Stimulated activated CD8-positive, alpha-beta memory T cell treated with anti-CD3 and anti-CD28 coated beads, Interleukin-15, amount 100 ng/mL, for 24 hours (primary cell): ENCODE measurements around the gene LRRC75A.
"Not testable (repeated sequence)": the region's sequence is repeated elsewhere in the genome, so short reads cannot be mapped to it uniquely, and the experiment has no call there.

Experiments used
- DNase-seq: peaks from one replicate; pipeline ENCODE4 v3.0.0-alpha.2; 2020; ENCODE audit warnings: low read depth

The LRRC75A gene

DNA sequence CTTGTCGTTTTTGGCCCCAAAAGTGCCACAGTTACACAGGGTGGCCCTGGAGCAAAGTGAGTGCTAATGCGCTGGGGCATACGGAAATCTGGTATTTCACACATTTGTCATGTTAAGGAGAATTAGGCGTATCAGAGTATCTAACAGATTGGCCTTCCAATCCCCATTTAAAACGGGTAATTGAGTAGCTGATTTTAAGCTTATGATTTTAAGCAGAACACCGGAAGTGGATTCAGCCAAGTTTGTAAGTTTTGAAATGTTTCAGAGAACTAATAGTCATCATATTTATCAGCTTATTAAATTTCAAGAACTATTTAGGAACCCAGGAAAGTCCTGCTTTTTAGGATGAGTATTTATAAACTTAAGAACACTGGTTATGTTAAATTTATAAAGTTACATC lies 19.5 kb downstream of the LRRC75A start:
- no peak for DNase-seq

DNA sequence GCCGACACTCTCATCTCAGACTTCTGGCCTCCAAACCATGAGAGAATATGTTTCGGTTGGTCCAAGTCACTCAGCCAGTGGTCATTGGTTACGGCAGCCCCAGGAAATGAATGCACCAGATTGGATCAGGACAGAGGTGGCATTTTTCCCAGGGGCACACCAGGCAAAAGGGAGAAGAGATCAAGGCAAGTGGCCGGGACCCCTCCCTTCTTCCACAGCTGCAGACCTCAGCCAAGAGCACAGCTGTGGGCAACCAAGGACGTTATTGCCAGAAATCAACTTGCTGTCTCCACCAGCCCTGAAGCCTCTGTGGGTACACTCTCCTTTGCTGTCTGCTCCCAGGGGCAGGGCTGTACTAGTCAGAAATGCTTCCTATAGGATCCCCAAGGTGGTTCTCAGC lies 20.7 kb downstream of the LRRC75A start:
- DNase-seq = no peak

DNA sequence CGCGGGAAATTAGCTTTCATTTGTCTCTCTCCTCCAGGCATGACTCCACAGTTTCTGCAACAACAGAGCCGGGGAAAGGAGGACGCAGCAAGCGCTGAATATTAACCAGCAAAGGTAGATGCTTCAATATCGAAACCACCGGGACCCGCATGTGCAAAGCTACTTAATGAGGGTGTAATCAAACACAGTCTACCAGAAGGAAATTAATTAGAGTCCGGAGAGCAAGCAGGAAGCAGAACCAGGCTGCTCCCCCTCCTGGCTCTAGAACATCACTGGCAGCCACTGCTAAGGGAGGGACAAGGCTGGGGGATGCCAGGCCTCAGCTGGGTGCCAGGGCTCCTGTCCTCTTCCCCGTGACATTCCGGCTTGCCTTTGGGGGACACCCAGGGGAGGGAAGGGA lies 21.7 kb downstream of the LRRC75A start:
- DNase-seq = no peak

DNA sequence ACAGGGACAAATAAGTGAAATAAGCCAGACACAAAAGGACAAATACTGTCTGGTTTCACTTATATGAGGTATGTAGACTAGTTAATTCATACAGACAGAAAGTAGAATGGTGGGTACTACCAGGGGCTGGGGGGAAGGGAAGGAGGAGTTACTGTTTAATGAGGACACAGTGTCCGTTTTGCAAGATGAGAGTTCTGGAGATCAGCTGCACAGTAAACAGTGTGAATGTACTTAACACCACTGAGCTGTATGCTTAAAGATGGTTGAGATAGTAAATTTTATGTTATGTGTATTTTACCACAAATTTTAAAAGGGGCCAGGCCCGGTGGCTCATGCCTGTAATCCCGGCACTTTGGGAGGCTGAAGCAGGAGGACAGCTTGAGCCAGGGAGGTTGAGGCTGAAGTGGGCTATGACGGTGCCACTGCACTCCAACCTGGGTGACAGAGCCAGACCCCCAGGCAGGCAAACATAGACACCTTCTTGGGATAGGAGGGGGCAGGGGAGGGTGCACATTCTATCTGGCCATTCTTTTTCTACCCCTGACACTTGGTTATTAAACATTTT lies 23.5 kb downstream of the LRRC75A start:
- DNase-seq = no peak

DNA sequence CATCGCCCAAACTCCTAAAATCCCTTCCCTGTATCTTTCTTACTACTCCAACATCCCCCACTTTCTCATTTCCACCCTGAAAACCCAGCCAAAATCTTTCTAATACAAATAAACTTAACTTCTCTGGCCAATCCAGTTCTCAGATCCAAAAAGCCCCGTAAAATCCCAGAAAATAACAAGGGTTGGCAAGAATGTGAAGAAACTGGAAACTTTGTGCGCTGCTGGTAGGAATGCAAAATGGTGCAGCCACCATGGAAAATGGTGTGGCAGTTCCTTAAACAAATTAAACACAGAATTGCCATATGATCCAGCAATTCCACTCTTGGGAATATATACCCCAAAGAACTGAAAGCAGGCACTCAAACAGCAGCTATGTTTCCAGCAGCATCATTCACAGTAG lies 24.1 kb downstream of the LRRC75A start:
- DNase-seq = no peak

DNA sequence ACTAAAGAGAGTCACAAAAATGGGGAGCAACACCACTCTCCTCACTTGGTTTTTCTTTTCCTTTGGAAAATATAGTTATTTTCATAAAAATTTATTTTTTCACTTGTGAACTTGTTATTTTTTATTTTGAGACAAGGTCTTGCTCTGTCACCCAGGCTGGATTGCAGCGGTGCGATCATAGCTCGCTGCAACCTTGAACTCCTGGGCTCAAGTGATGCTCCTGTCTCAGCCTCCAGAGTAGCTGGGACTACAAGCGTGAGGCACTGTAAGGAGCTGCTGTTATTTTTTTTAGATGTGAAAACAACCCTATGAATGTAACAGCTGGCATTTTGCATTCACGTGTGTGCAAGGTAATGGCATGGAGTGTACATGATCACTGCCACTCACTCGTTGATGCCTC lies 24.9 kb downstream of the LRRC75A start:
- no peak for DNase-seq

DNA sequence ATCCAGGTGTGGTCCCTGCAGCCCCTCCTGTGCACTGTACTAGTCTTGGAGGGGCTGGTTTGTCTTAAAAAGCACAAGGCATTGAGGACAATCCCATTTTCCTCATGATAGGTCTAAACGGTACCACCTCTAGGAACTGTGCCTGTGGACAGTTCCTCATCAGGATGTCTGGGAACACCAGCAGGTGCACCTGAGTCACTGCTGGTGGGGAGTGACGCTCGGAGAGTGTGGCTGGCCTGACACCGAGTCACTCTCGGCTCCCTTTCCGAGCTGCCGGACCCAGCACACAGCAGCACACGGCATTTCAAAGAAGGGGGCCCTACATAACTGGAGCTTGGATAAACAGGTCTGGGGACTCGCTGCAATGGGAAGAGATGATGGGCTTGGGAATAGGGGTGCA lies 25.6 kb downstream of the LRRC75A start:
- DNase-seq = no peak

DNA sequence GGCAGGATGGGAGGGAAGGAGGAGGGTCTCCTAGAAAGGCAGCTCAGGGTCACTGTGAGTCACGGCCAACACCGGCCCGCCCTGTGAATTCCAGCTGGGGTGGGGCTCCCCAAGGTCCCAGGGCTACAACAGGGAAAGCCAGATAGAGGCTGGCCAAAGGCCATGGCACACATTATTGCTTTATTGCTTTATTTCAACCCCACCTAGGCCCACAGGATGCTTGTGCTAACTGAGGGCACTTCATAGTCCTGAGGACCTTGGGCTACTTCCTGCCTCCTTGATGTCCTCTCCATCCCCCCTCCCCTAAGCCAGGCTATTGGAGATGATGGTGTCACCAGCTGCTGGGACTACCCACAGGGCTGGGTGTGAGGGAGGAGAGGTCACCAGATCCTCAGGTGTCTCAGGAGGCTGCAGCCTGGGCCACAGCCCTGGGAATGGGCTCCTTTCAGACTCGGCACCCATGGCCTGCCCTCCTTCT lies 26.1 kb downstream of the LRRC75A start:
- DNase-seq = no peak

DNA sequence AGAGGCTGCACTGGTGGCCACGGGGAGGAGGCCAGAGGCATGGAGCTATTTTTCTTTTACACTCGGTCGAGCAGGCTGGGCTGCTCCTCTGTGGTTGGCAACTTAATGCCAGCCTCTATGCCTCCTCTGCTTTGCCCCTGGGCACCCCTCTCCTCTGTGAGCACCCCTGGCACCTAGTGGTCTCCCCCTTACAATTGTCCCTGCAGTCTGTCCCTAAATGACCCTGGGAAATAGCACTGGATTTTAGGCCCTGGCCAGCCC lies 27.0 kb downstream of the LRRC75A start:
- no peak for DNase-seq

DNA sequence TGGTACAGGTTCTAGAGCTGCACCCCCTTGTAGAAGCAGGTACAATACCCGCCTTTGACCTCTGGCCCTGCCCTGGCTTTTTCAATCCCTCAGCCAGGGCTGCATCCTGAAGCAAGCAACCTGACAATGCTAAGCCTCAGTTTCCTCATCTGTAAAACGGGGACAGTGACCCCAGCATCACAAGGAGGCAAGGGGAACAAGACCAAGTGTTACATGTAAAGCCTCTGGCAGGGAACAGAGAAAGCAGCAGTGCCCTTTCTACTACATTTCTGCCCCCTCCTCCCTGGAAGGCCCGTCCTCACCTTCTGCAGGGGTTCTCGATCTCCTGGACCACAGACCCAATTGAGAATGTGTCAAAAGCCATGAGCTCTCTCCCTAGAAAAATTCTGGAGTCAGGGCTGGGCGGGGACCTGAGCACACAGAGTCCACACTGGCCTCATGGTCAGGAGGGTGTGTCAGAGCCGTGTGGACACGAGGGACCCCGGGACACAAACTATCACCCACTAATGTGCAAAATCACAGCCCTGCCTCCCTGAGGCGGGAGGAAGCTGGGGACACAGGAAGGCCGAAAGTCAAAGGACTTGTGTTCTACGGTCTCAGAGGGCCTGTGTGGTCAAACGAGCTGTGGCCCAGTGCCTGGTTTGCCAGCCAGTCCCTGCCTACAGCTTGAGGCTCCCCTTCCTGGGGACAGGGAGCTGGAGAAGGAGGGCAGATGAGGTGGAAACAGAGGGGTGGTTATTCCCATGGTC lies 27.5 kb downstream of the LRRC75A start:
- no peak for DNase-seq

DNA sequence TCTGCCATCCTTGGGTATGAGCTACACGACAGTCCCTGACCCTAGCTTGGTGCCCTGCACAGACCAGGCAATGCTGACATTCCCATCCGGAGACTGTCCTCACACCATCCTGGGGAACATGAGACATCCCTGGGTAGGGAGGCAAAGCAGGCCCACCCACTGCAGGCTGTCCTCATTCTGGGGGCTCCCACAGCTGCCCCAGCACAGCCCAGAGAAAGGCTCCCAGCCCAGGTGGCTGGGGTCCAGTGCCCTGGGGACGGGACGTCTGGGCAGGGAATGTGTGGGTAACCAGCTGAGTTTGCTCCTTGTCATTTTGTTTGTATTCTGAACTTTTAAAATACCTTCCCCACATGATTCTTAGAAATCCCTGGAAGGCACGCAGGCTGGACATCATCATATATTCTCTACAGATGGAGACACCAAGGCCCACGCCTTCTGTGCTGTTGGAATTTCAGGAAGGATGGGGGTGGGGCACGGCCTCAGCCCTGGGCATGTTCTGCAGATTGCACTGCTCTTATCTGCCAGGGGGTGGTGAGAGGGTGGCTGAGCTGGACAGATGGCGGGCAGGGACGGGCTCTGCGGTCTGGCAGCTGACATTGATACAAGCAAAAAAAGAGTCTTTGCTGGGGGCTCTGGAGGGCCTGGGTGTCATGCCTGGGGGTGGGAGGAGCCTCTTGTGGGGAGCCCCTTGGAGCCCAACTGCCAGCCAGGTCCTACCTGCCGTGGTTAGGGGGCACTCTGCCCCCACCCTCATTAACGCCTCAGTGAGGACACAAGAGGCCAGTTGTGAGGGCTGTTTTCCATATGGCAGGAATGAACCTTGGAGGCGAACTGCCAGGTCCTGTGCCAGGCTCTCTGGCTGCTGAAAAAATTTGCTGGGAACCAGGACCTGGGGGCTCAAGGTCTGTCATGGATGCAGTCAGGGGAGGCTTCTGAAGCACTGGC lies 28.4 kb downstream of the LRRC75A start:
- DNase-seq = no peak

DNA sequence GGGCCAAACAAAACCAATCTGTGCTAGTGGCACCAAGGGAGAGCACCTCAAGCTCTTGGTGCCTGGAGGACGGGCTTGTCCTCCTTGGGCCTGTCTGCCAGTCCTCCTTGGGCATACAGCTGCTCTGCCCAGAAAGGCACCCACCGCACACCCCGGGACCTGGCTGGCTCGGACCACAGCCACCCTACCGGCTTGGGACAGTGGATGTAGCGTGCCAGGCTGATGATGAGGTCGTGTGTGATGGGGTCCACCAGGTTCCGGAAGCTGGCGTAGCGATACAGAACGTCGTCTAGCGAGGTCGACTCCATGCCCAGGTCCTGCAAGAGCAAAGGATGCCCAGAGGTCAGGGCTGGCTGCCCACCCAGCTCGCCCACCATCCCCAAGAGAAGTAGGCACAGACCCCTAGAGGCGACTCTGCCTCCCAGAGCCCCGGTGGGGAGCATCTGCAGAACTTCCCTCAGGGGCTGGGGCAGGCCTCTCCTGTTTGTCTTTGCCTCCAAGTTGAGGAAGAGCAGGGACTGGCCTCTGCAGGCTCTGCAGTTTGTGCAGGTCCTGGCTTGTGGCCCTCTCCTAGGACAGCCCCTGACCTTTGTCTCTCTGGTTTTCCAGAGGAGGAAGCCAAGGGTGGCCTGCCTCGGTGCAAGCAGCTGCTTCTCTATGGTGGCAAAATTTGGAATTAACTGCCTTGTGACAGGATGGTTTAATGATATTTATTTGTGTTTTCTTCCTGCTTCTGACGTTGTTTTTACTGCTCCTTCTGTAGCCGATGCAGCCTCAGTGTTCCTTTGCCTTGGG lies 29.7 kb downstream of the LRRC75A start:
- DNase-seq = no peak

DNA sequence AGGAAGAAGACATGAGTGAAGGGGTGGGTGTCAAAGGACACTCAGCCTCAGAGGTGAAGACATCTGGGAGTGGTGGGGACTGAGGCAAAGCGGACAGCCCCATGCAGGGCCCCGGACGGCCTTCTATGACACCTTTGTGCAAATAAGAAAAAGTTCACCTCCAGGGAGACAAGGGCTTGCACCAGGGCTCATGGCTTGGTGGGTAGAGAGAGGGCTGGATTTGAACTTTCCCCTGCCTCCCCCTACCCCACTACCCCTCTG lies 30.5 kb downstream of the LRRC75A start:
- DNase-seq = no peak

DNA sequence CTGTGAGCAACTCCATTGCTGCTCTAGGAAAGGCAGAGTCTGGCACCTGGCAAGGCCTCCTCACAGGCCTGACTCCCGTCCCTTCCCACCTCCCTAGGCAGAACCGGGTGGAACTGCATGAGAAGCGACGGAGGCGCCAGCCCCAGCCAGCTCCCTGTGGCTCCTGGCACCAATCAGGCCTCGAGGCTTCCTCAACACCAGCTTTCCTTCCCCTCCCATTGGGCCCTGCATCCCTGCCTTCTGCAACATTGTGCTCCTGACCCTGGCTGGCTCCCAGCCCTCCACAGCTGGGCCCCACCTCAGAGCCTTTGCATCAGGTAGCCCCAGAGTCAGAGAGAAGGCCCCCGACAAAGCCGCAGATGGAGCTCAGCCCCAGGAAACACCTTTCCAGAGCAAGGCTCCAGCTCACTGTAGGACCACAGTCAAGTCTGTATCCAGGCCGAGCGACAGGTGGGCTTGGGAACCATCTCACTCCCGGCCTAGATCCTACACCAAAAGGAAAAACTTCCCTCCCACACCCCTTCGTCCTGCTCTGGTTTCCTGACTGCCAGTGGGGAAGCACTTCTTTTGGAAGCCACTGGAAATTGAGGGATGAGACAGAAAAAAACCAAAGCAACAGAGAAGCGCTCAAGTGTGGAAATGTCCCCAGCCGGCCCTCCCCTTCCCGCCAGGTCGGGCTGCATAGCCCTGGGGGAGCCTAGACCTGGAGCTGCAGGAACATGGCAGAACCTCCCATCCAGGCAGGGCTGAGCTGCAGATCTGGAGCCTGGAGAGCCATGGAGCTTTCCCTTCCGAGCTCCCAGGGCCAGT lies 31.0 kb downstream of the LRRC75A start:
- no peak for DNase-seq

DNA sequence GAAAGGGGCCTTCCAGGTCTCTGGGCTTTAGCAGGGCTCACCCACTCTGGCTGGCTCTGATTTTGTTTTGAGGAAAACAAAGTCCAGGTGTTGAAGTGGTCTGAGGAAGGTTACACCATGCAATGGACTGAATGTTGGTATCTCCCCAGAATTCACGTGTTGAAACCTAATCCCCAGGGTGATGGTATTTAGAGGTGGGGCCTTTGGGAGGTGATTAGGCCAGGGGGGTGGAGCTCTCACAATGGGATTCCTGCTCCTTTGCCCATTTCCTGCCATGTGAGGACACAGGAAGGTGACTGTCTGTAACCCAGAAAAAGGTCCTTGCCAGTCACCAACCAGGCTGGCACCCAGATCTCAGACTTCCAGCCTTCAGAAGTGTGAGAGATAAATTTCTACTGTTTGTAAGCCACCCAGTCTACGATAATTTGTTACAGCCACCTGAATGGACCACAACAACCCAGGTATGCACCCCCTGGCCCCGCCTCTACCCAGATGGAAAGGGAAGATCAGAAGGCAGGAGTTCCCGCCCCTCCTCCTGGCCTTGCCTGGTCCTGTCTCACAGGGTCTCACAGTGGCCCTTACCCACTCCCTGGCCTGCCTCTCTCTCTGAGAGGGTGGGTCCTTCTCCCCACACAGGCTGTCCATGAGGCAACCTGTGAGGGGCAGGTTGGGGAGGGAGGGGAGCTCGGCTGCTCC lies 32.0 kb downstream of the LRRC75A start:
- no peak for DNase-seq

DNA sequence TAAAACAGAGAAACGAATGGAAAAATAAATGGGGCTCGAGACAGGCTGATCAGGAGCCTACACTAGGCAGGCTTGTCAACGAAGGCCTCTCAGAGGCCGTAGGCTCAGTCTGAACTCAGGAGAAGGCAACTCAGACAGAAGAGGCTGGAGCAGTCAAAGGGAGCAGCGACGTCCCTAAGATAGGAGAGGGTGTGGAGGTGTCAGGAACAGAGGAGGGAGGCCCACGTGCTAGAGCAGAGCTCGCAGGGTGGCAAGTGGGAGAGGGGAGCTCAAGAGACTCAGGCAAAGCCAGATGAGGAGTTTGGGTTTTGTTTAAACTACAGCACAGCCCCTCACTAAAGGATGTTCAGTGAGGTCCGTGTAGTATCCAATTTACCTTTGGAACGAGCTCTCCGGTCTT lies 32.7 kb downstream of the LRRC75A start:
- no peak for DNase-seq

DNA sequence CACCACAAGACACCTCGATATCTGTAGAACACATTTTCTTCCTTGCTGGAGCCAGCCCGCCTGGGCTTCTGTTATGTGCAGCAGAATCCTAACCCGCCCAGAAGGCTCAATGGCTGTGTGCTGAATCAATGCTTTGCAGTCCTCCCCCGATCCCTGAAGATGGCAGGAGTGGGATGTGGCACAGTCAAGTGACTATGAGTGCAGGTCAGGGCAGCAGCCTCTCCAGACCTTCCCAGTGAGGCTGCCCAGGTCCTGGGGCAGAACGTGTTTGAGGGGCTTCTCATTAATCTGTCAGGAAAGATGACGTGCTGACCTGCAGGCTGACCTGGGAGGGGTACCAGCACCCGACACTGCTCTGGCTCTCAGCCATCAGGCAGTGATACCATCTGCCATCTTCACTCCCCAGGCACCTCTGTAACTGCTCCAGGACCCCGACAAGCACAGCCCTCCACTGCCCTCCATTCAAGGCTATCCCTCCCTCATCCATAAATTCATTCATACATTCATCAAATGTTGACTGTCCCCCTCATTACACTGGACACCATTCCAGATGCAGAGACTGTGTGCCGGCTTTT lies 35.2 kb downstream of the LRRC75A start:
- no peak for DNase-seq

DNA sequence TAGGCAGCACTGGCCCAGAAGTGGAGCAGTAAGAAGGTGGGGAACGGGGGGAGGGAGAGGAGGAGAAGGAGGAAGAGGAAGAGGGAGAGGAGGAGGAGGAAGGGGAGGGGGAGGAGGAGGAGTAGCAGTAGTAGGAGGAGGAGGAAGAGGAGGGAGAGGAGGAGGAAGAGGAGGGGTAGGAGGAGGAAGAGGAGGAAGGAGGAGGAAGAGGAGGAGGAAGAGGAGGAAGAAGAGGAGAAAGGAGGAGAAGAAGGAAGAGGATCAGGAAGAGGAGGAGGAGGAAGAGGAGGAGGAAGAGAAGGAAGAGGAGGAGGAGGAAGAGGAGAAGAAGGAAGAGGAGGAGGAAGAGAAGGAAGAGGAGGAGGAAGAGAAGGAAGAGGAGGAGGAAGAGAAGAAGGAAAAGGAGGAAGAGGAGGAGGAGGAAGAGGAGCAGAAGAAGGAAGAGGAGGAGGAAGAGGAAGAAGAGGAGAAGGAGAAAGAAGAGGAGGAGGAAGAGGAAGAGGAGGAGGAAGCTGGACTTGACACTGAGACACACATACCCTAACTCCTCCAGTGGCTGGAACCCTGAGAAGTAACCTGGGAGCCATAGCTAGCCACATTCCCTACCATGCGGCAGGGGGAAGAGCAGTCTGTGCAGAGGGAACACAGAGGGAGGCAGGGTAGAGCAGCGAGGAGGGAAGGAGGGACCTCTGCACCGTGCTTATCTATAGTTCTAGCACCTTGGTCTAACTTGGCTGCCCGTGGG lies 35.8 kb downstream of the LRRC75A start:
- no peak for DNase-seq

DNA sequence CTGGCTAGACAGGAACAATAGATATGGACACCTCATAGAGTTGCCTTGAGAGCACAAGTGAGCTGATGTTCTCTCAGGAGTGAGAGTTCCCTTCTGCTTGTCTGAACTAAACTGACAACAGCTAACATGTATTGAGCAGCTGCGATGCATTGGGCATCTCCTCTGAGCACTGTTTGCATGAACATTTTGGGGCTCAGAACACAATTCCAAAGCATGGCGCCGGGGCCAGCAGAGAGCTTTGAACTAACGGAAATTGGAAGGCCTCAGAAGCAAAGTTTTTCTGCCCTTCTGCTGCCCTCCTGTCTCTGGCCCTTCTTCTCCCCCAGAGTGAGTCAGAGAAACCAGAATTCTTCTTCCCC lies 38.5 kb downstream of the LRRC75A start:
- no peak for DNase-seq

DNA sequence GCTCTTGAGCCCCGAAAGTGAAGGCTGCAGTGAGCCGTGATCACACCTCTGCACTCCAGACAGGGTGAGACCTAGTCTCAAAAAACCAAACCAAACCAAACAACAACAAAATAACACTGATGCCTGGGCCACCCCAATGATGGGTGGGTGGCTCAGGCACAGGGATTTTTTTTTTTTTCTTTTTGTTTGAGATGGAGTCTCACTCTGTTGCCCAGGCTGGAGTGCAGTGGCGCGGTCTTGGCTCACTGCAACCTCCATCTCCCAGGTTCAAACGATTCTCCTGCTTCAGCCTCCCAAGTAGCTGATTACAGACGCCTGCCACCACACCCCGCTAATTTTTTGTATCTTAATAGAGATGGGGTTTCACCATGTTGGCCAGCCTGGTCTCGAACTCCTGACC lies 39.7 kb downstream of the LRRC75A start:
- not testable (repeated sequence) for DNase-seq
